Panc1 (cell line): Measurements from ENCODE around the gene PSIP1.

Experiments used
- POLR2AphosphoS5 ChIP-seq: IDR thresholded peaks from 2 replicates; pipeline ENCODE4 v1.6.1; 2012; ENCODE audit warnings: mild to moderate bottlenecking, low read depth, low read length, moderate library complexity
- SIN3A ChIP-seq: IDR thresholded peaks from 2 replicates; pipeline ENCODE4 v1.6.1; 2012; ENCODE audit warnings: low read depth, mild to moderate bottlenecking, low read length, moderate library complexity, borderline replicate concordance; ENCODE audit not compliant: insufficient read depth
- TF ChIP-seq, protein P1 (sequence below): fragments of 450-650 bp; IDR thresholded peaks from 2 replicates; pipeline ENCODE4 v1.5.1; 2017; ENCODE audit warnings: mild to moderate bottlenecking

- TF ChIP-seq POLR2AphosphoS5: no peak
- TF ChIP-seq, protein P1, sequence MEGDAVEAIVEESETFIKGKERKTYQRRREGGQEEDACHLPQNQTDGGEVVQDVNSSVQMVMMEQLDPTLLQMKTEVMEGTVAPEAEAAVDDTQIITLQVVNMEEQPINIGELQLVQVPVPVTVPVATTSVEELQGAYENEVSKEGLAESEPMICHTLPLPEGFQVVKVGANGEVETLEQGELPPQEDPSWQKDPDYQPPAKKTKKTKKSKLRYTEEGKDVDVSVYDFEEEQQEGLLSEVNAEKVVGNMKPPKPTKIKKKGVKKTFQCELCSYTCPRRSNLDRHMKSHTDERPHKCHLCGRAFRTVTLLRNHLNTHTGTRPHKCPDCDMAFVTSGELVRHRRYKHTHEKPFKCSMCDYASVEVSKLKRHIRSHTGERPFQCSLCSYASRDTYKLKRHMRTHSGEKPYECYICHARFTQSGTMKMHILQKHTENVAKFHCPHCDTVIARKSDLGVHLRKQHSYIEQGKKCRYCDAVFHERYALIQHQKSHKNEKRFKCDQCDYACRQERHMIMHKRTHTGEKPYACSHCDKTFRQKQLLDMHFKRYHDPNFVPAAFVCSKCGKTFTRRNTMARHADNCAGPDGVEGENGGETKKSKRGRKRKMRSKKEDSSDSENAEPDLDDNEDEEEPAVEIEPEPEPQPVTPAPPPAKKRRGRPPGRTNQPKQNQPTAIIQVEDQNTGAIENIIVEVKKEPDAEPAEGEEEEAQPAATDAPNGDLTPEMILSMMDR: peak; percentile 24; the same call in 1 of the 2 replicates
- no peak for TF ChIP-seq SIN3A
Measured at GRCh38 chr9:15416880-15417279, 93.9 kb downstream of the PSIP1 start.
